Mesenchymal stem cell (in vitro differentiated cells and primary cell): ENCODE data around the gene SNRNP48.

Experiments
- DNase-seq: peaks from one replicate; pipeline ENCODE4 v3.0.0-alpha.2; 2013
- H2AFZ ChIP-seq: one replicate; pipeline ENCODE4 v1.6.1; 2013; ENCODE audit warnings: low read depth, mild to moderate bottlenecking, control low read depth, inconsistent platforms, low read length, moderate library complexity
- H2AK5ac ChIP-seq: 2 replicates; pipeline ENCODE4 v1.6.1; 2013; ENCODE audit warnings: low read length, moderate library complexity, mild to moderate bottlenecking, inconsistent platforms; ENCODE audit not compliant: severe bottlenecking
- H2BK120ac ChIP-seq: one replicate; pipeline ENCODE4 v1.6.1; 2013; ENCODE audit warnings: low read depth, mild to moderate bottlenecking, inconsistent platforms, low read length, moderate library complexity
- H2BK12ac ChIP-seq, 2 experiments: one replicate each; pipeline ENCODE4 v1.6.1; 2013; ENCODE audit warnings: inconsistent platforms in 2 of 2, low read length in 2 of 2, mild to moderate bottlenecking in 2 of 2, moderate library complexity in 2 of 2, control low read depth in 1 of 2
- H2BK15ac ChIP-seq: one replicate; pipeline ENCODE4 v1.6.1; 2013; ENCODE audit warnings: mild to moderate bottlenecking, low read depth, inconsistent platforms; ENCODE audit not compliant: poor library complexity, severe bottlenecking
- H2BK5ac ChIP-seq: 2 replicates; pipeline ENCODE4 v1.6.1; 2013; ENCODE audit warnings: low read depth, mild to moderate bottlenecking, low read length, control low read depth, inconsistent platforms; ENCODE audit not compliant: poor library complexity, severe bottlenecking
- H3K14ac ChIP-seq, 2 experiments: one replicate each; pipeline ENCODE4 v1.6.1; 2013; ENCODE audit warnings: inconsistent platforms in 2 of 2, low read length in 2 of 2, control low read depth in 1 of 2, mild to moderate bottlenecking in 1 of 2, moderate library complexity in 1 of 2
- H3K18ac ChIP-seq, 2 experiments: one replicate each; pipeline ENCODE4 v1.6.1; 2013; ENCODE audit warnings: inconsistent platforms in 2 of 2, low read length in 2 of 2, control low read depth in 1 of 2, low read depth in 1 of 2, mild to moderate bottlenecking in 1 of 2
- H3K23ac ChIP-seq, 2 experiments: one replicate each; pipeline ENCODE4 v1.6.1; 2013; ENCODE audit warnings: inconsistent platforms in 2 of 2, low read length in 2 of 2, mild to moderate bottlenecking in 2 of 2, moderate library complexity in 2 of 2, control low read depth in 1 of 2
- H3K27ac ChIP-seq: 2 replicates; pipeline ENCODE4 v1.5.1; 2013; ENCODE audit warnings: mild to moderate bottlenecking, moderate library complexity, low read length, control low read depth, inconsistent platforms; ENCODE audit not compliant: poor library complexity, severe bottlenecking
- H3K27me3 ChIP-seq, 2 experiments: 2 replicates each; pipeline versions ENCODE4 v1.6.1 to v1.7.0; 2013; ENCODE audit warnings: low read length in 2 of 2, mild to moderate bottlenecking in 2 of 2, moderate library complexity in 2 of 2, control low read depth in 1 of 2, inconsistent platforms in 1 of 2; ENCODE audit not compliant: control insufficient read depth in 1 of 2, insufficient read depth in 1 of 2
- H3K36me3 ChIP-seq, 2 experiments: 2 replicates each; pipeline versions ENCODE4 v1.6.1 to v1.7.0; 2013; ENCODE audit warnings: low read length in 2 of 2, control low read depth in 1 of 2, inconsistent platforms in 1 of 2, low read depth in 1 of 2, mild to moderate bottlenecking in 1 of 2; ENCODE audit not compliant: insufficient read depth in 2 of 2, control insufficient read depth in 1 of 2
- H3K4ac ChIP-seq, 2 experiments: one replicate each; pipeline ENCODE4 v1.6.1; 2013; ENCODE audit warnings: inconsistent platforms in 2 of 2, low read length in 2 of 2, mild to moderate bottlenecking in 2 of 2, moderate library complexity in 2 of 2, control low read depth in 1 of 2, low read depth in 1 of 2
- H3K4me1 ChIP-seq: 2 replicates; pipeline ENCODE4 v1.6.1; 2013; ENCODE audit warnings: low read depth, low read length, control low read depth; ENCODE audit not compliant: control insufficient read depth, insufficient read depth
- H3K4me2 ChIP-seq: 2 replicates; pipeline ENCODE4 v1.6.1; 2013; ENCODE audit warnings: low read length, mild to moderate bottlenecking, inconsistent platforms; ENCODE audit not compliant: poor library complexity, severe bottlenecking
- H3K4me3 ChIP-seq, 2 experiments: 2 replicates each; pipeline versions ENCODE4 v1.5.1 to v1.7.0; 2013; ENCODE audit warnings: low read length in 2 of 2, mild to moderate bottlenecking in 2 of 2, control low read depth in 1 of 2, low read depth in 1 of 2; ENCODE audit not compliant: insufficient read depth in 1 of 2
- H3K79me1 ChIP-seq: replicated peaks from 2 replicates; pipeline ENCODE4 v1.6.1; 2013; ENCODE audit warnings: mild to moderate bottlenecking, control low read depth, low read length, inconsistent platforms; ENCODE audit not compliant: poor library complexity, severe bottlenecking
- H3K9ac ChIP-seq: 2 replicates; pipeline ENCODE4 v1.7.0; 2013; ENCODE audit warnings: mild to moderate bottlenecking, low read length, moderate library complexity
- H3K9me3 ChIP-seq: 2 replicates; pipeline ENCODE4 v1.7.0; 2013; ENCODE audit warnings: mild to moderate bottlenecking, low read length; ENCODE audit not compliant: control insufficient read depth
- H4K8ac ChIP-seq: one replicate; pipeline ENCODE4 v1.6.1; 2013; ENCODE audit warnings: inconsistent platforms, mild to moderate bottlenecking, low read length, moderate library complexity
- H4K91ac ChIP-seq: one replicate; pipeline ENCODE4 v1.6.1; 2013; ENCODE audit warnings: mild to moderate bottlenecking, low read length, inconsistent platforms
- WGBS: methylation state at CpG from one replicate; pipeline ENCODE4 v1.1.7; 2013; ENCODE audit warnings: mixed read lengths; 5-methylcytosine and 5-hydroxymethylcytosine counted together

The SNRNP48 gene

GRCh38 chr6:7579851-7580250 is 10.1 kb upstream of the SNRNP48 start:
- Histone ChIP-seq H4K91ac (no peak overlapping the region), H3K4me2 (no peak overlapping the region), H4K8ac (no peak overlapping the region), H2BK120ac (no peak overlapping the region), H2BK5ac (no peak overlapping the region), H2AK5ac (peak overlapping the region; percentile 22), H3K27ac (no peak overlapping the region), H3K27me3 (peaks cover 0 to 4% of the 10 kb centered on the region in 2 experiments), H3K4me3 (no peak overlapping the region), H2BK12ac (no peak overlapping the region), H3K4me1 (peaks cover 5% of the 10 kb centered on the region), H3K14ac (no peak overlapping the region), H3K36me3 (peaks cover 0 to 42% of the 10 kb centered on the region in 2 experiments), H3K23ac (no peak overlapping the region), H3K18ac (no peak overlapping the region), H2AFZ (no peak overlapping the region), H3K9ac (no peak overlapping the region), H3K4ac (no peak overlapping the region), H3K9me3 (no peaks in the 10 kb centered on the region), H2BK15ac (no peak overlapping the region), H3K79me1 (peaks cover 24% of the 10 kb centered on the region)
- no peak for DNase-seq
- 97% methylated on average over 7 of the region's 9 CpGs for WGBS

GRCh38 chr6:7580537-7580926 is 9.5 kb upstream of the SNRNP48 start:
- Histone ChIP-seq H3K23ac (no peak overlapping the region), H3K9me3 (no peaks in the 10 kb centered on the region), H3K4me2 (no peak overlapping the region), H3K36me3 (peaks cover 0 to 44% of the 10 kb centered on the region in 2 experiments), H2BK120ac (no peak overlapping the region), H3K18ac (no peak overlapping the region), H4K8ac (no peak overlapping the region), H2AK5ac (peak overlapping the region; percentile 83), H2BK15ac (no peak overlapping the region), H2AFZ (no peak overlapping the region), H4K91ac (no peak overlapping the region), H3K27ac (no peak overlapping the region), H3K4ac (no peak overlapping the region), H3K14ac (no peak overlapping the region), H3K79me1 (peaks cover 30% of the 10 kb centered on the region), H2BK12ac (no peak overlapping the region), H2BK5ac (no peak overlapping the region), H3K4me3 (no peak overlapping the region), H3K9ac (no peak overlapping the region), H3K27me3 (peaks cover 0 to 4% of the 10 kb centered on the region in 2 experiments), H3K4me1 (peaks cover 5% of the 10 kb centered on the region)
- 97% methylated on average over 13 of the region's 13 CpGs for WGBS
- no peak for DNase-seq

- 94% methylated on average over 13 of the region's 14 CpGs for WGBS
- H2BK15ac ChIP-seq: no peak overlapping the region
- H3K4me1 ChIP-seq: peaks cover 5% of the 10 kb centered on the region
- no peak overlapping the region for H4K91ac ChIP-seq
- H4K8ac ChIP-seq: no peak overlapping the region
- H3K27me3 ChIP-seq: peaks cover 0 to 4% of the 10 kb centered on the region in 2 experiments
- no peak overlapping the region for H3K23ac ChIP-seq
- H3K27ac ChIP-seq: peak overlapping the region; percentile 77
- no peak overlapping the region for H2BK12ac ChIP-seq
- H3K9ac ChIP-seq: no peak overlapping the region
- H2BK5ac ChIP-seq: no peak overlapping the region
- H2AFZ ChIP-seq: no peak overlapping the region
- no peak overlapping the region for H3K4ac ChIP-seq
- peaks cover 0 to 46% of the 10 kb centered on the region in 2 experiments for H3K36me3 ChIP-seq
- H3K4me2 ChIP-seq: peak overlapping the region; percentile 12
- no peak overlapping the region for H3K18ac ChIP-seq
- H2AK5ac ChIP-seq: peak overlapping the region; percentile 83
- H3K79me1 ChIP-seq: peaks cover 31% of the 10 kb centered on the region
- H3K4me3 ChIP-seq: no peak overlapping the region
- H3K14ac ChIP-seq: no peak overlapping the region
- no peaks in the 10 kb centered on the region for H3K9me3 ChIP-seq
- no peak for DNase-seq
- H2BK120ac ChIP-seq: no peak overlapping the region
Observed at GRCh38 chr6:7580927-7581618, 8.9 kb upstream of the SNRNP48 start.

- Histone ChIP-seq H2BK12ac (no peak overlapping the region), H2BK5ac (no peak overlapping the region), H3K36me3 (peaks cover 0 to 34% of the 10 kb centered on the region in 2 experiments), H2BK15ac (no peak overlapping the region), H4K8ac (no peak overlapping the region), H3K4me1 (peaks cover 4% of the 10 kb centered on the region), H3K4me3 (no peak overlapping the region), H3K4me2 (no peak overlapping the region), H2AK5ac (no peak overlapping the region), H2BK120ac (no peak overlapping the region), H3K9me3 (no peaks in the 10 kb centered on the region), H3K27ac (no peak overlapping the region), H3K9ac (no peak overlapping the region), H3K4ac (no peak overlapping the region), H3K14ac (no peak overlapping the region), H3K23ac (no peak overlapping the region), H3K79me1 (peaks cover 22% of the 10 kb centered on the region), H4K91ac (no peak overlapping the region), H2AFZ (no peak overlapping the region), H3K18ac (no peak overlapping the region), H3K27me3 (no peaks in the 10 kb centered on the region)
- no peak for DNase-seq
- 98% methylated on average over 20 of the region's 28 CpGs for WGBS
Observed at GRCh38 chr6:7585287-7585930, 4.6 kb upstream of the SNRNP48 start.
